GM21360 (cell line): ENCODE data around the gene BPI.
"Not testable (repeated sequence)": the region's sequence is repeated elsewhere in the genome, so short reads cannot be mapped to it uniquely, and the experiment has no call there.

Experiments
- ATAC-seq: cut with Tn5 transposase; IDR thresholded peaks from one replicate; pipeline ENCODE4 v1.9.1; 2021; ENCODE audit warnings: mild to moderate bottlenecking, moderate library complexity; ENCODE audit not compliant: unreplicated experiment

Gene BPI

DNA sequence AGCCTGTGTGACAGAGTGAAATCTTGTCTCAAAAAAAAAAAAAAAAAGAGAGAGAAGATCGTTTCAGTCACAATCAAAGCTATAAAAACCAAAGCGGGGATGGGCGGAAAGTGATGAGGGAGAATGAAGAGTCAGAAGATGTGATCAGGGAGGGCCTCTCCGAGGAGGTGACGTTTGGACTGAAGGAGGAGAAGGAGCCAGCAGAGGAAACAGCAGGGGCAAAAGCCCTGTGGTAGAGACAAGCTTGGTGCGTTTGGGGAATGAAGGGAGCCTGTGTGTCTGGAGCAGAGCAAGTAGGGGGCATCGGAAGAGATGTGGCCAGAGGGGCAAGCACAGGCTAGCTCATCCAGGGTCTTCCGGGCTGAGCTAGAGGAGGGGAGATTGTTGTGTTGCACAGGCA is 27.9 kb downstream of the BPI start:
- no peak for ATAC-seq

DNA sequence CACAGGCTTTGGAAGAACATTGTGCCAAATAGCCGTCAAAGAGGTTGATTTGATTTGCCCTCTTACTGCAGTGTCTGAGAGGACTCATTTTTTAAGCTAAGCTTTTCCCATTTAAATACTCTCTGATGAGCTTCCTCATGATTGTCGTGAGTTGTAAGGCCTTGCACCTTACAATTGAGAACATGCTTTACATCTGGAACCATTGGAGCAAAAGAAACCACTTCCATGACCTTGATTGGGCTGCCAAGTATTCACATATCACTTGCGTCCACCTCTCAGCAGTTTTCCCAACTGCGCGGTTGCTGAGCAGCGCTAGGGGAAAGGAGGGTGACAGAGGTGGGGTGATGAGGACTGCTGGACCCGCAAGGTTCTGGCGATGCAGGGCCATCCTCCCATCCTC is 30.1 kb downstream of the BPI start:
- ATAC-seq: no peak

GRCh38 chr20:38336726-38337125 is 32.8 kb downstream of the BPI start:
- no peak for ATAC-seq

DNA sequence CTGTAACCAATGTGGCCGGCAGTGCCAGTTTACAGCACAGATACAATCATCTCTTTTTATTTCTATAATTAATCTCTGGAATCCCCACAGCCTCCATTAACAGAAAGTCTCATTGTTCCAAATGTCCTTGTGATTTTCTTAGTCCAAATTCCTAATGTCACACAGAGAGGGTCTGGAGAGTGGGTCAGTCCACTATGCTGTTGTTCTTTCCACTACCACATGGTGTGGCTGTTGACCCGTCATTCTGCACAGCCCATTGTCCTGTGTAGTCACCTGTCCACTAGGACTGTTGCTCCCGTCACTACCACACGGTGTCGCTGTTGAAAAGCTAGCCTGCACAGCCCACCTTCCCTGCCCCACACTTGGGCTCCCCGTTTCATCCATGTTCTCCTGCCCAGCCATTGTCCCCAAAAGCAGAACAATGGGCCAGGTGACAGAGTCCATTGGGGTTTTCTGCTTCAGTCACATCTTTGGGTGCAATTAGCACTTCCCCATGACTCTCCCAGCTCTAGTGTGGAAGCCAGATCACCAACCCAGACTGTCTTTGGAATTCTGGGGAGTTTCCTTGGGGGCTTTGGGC is 33.7 kb downstream of the BPI start:
- no peak for ATAC-seq

- ATAC-seq: no peak
These were observed 35.0 kb downstream of the BPI start for GRCh38 chr20:38338849-38339520.

DNA sequence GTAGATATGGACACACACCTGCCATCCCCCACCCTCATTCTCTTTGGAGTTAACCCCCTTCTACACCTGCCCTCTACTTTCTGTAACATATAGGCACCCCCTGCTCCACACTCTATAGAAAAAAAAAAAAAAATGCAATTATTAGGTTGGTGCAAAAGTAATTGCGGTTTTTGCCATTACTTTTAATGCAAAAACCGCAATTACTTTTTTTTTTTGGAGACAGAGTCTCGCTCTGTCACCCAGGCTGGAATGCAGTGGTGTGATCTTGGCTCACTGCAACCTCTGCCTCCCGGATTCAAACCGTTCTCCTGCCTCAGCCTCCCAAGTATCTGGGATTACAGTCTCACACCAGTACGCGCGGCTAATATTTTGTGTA is 35.6 kb downstream of the BPI start:
- ATAC-seq: not testable (repeated sequence)

- ATAC-seq: no peak
These were observed 36.0 kb downstream of the BPI start for GRCh38 chr20:38339997-38340396.

GRCh38 chr20:38340693-38341092 is 36.7 kb downstream of the BPI start:
- no peak for ATAC-seq

DNA sequence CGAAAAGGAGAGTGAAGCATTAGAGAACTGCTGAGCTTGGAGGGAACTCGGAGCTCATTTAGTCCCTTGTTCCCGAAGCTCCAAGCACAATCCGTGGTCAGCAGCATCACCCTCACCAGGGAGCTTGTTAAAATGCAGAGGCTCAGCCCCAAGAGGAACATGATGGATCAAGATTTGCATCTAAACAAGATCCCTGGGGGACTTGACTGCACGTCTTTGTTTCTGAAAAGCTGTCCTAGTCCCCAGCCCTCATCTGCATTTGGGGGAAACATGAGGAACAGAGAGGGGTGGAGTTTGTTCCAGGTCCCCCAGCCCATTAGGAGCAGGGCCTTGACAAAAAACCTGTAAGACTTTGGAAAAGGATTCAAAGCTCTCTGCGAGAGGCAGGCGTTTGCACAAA is 38.3 kb downstream of the BPI start:
- ATAC-seq: no peak

- ATAC-seq: no peak
These were observed 38.9 kb downstream of the BPI start for GRCh38 chr20:38342713-38343310.

GRCh38 chr20:38343311-38344106 is 39.6 kb downstream of the BPI start:
- no peak for ATAC-seq

DNA sequence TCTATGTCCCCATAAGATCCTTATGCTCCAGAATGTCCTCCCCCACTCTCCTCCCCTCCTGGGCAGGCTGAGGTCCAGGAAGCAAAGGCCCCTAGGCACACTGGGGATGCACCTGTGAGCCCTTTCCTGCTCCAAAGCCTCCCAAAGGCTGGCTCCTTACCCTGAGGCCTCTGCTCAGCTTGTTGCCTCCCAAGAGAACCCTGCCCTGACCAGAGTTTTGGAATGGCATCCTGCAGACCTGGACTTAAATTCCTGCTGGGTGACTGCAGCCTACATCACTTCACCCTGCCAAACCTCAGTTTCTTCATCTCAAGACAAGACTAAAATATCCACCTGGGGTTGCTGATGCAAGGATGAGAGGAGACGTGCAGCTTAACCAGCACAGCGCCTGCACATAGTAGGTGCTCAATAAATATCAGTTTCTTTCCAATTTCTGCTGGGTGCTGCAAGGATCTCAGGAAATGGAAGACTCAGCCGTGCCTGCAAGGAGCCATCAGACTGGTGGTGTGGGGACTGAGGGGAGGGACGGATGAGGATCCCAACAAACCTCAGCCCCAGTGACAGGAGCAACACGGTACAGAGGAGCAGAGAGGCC is 40.2 kb downstream of the BPI start:
- no peak for ATAC-seq

- no peak for ATAC-seq
These were observed 41.7 kb downstream of the BPI start for GRCh38 chr20:38345643-38346042.

- ATAC-seq: no peak
These were observed 42.3 kb downstream of the BPI start, which contains the start of gene LBP for GRCh38 chr20:38346247-38346651. TSS of gene LBP (plus strand) at chr20:38346482. CDS start at chr20:38346517, 35 bp downstream.

- ATAC-seq: no peak
These were observed 42.8 kb downstream of the BPI start for GRCh38 chr20:38346741-38347140.

- no peak for ATAC-seq
These were observed 45.9 kb downstream of the BPI start for GRCh38 chr20:38349856-38350255.

DNA sequence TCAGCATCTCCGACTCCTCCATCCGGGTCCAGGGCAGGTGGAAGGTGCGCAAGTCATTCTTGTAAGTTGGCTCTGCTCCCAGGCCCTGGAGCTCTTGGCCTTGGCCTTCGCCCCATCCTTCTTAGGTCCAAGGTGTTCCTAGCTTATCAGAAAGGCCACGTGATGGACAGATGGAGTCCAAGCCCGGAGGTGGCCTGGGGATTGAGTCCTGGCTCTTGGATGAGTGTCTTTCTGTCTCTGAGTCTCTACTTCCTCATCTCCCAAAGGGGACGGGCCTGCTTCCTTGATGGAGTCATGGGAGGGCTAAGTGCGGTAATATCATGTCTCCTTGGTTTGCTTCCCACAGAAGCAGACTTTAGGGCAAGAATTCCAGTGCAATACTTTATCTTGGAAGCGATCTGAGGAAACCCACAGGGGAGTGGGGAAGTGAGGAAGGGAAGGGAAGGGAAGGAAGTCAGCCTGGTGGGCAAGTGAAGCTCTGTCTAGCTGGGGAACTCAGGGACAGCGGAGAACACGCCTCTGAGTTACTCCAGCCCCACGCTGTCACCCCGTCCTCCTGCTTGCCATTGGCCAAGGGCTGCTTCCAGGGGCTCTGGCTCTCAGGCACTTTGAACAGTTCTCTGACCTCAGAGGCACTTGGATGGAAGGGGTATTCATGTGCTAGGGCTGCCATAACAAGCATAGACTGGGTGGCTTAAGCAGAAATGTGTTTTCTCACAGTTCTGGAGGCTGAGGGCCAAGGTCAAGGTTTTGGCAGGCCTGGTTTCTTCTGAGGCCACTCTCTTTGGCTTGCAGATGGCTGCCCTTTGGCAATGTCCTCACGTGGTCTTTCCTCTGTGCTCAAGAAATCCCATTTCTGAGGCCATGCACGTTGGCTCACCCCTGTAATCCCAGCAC is 47.2 kb downstream of the BPI start:
- no peak for ATAC-seq

GRCh38 chr20:38353316-38353715 is 49.4 kb downstream of the BPI start:
- no peak for ATAC-seq

DNA sequence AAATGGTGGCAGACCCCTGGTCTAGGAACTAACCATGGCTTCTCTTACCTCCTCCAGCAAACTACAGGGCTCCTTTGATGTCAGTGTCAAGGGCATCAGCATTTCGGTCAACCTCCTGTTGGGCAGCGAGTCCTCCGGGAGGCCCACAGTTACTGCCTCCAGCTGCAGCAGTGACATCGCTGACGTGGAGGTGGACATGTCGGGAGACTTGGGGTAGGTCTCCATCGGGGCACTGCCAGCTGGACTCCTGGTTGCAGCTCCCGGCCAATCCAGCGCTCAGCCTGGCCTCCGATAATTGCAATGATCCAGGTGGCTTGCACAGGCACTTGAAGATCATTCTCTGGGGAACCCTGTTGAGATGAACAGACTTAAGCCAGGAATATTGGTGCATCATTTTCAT is 50.3 kb downstream of the BPI start:
- no peak for ATAC-seq
